ENCODE results near the gene C1QL2.

DNA sequence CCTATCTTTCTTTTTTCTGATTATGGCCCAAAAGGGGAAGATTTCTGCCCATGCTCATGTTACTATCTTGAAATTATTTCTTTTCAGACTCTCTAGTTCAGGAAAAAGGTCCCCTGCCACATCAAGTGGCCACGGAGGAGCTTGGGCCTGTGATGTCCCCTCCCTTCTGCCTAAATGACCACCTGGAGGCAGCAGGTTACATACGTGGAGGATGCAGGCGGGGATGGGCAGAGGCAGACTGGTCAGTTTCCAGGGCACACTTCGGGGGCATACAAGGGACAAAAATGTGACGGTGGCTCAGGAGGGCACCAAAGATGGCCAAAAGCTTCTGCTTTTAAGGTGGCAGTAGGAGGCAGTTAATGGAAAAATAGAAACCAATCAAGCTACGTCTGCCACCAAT lies 34.3 kb upstream of the C1QL2 start:
- TF ChIP-seq JUNB (IDR thresholded peaks at IDR 0.05; ENCODE audit: unreplicated experiment) (no peak), EZH2phosphoT487 (IDR thresholded peaks at IDR 0.05; ENCODE audit: unreplicated experiment) (no peak), CREB1 (CRISPR knock-in tag; IDR thresholded peaks at IDR 0.05; ENCODE audit: low read depth) (no peak), ZNF114 (CRISPR knock-in tag; IDR thresholded peaks at IDR 0.05) (no peak), REST (IDR thresholded peaks at IDR 0.05; ENCODE audit: unreplicated experiment) (no peak), EZH2 (IDR thresholded peaks at IDR 0.05; ENCODE audit: low read depth, unreplicated experiment) (no peak), POLR2AphosphoS5 (IDR thresholded peaks at IDR 0.05; ENCODE audit: low read depth) (no peak)
- TF ChIP-seq, protein P1, sequence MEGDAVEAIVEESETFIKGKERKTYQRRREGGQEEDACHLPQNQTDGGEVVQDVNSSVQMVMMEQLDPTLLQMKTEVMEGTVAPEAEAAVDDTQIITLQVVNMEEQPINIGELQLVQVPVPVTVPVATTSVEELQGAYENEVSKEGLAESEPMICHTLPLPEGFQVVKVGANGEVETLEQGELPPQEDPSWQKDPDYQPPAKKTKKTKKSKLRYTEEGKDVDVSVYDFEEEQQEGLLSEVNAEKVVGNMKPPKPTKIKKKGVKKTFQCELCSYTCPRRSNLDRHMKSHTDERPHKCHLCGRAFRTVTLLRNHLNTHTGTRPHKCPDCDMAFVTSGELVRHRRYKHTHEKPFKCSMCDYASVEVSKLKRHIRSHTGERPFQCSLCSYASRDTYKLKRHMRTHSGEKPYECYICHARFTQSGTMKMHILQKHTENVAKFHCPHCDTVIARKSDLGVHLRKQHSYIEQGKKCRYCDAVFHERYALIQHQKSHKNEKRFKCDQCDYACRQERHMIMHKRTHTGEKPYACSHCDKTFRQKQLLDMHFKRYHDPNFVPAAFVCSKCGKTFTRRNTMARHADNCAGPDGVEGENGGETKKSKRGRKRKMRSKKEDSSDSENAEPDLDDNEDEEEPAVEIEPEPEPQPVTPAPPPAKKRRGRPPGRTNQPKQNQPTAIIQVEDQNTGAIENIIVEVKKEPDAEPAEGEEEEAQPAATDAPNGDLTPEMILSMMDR (conservative IDR thresholded peaks at IDR 0.05; ENCODE audit: low read depth in 2 of 2), result peak in 1 of 2 experiments; percentile 25; a peak in 1 of 4 replicates

Data from GM23338 (cell line).